Panc1 (cell line): ENCODE measurements around the gene SLC66A2.

Experiments used
- POLR2AphosphoS5 ChIP-seq: IDR thresholded peaks from 2 replicates; pipeline ENCODE4 v1.6.1; 2012; ENCODE audit warnings: mild to moderate bottlenecking, low read depth, low read length, moderate library complexity
- TF ChIP-seq, protein P1 (sequence below): fragments of 450-650 bp; IDR thresholded peaks from 2 replicates; pipeline ENCODE4 v1.5.1; 2017; ENCODE audit warnings: mild to moderate bottlenecking
- TF ChIP-seq, protein P2 (sequence below), 2 experiments: IDR thresholded peaks; 2 replicates each; pipeline ENCODE4 v1.6.1; 2011 to 2012; ENCODE audit warnings: low read depth in 2 of 2, control low read depth in 1 of 2, low read length in 1 of 2, mild to moderate bottlenecking in 1 of 2, moderate library complexity in 1 of 2; ENCODE audit not compliant: insufficient read depth in 1 of 2

DNA sequence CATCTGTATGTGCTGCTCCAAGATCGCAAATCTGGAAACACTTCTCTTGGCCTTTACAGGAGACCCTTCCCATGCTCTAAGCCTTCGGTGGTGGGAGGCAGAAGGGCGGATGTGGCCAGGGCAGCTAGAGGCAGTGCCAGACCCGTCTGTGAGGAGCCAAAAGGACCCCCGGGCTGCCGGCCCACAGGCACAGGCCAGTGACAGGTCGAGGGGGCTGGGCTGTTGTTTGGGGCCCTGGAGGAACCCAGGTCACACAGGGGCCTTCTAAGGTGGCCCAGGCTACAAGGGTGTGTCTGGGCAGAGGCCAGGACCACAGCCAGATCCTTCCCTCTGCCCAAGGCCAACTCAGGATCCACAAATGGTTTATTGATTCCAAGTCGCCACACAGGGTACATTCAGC lies 49.4 kb downstream of the SLC66A2 start:
- TF ChIP-seq, protein P1, sequence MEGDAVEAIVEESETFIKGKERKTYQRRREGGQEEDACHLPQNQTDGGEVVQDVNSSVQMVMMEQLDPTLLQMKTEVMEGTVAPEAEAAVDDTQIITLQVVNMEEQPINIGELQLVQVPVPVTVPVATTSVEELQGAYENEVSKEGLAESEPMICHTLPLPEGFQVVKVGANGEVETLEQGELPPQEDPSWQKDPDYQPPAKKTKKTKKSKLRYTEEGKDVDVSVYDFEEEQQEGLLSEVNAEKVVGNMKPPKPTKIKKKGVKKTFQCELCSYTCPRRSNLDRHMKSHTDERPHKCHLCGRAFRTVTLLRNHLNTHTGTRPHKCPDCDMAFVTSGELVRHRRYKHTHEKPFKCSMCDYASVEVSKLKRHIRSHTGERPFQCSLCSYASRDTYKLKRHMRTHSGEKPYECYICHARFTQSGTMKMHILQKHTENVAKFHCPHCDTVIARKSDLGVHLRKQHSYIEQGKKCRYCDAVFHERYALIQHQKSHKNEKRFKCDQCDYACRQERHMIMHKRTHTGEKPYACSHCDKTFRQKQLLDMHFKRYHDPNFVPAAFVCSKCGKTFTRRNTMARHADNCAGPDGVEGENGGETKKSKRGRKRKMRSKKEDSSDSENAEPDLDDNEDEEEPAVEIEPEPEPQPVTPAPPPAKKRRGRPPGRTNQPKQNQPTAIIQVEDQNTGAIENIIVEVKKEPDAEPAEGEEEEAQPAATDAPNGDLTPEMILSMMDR: no peak
- TF ChIP-seq POLR2AphosphoS5: no peak
- TF ChIP-seq, protein P2, sequence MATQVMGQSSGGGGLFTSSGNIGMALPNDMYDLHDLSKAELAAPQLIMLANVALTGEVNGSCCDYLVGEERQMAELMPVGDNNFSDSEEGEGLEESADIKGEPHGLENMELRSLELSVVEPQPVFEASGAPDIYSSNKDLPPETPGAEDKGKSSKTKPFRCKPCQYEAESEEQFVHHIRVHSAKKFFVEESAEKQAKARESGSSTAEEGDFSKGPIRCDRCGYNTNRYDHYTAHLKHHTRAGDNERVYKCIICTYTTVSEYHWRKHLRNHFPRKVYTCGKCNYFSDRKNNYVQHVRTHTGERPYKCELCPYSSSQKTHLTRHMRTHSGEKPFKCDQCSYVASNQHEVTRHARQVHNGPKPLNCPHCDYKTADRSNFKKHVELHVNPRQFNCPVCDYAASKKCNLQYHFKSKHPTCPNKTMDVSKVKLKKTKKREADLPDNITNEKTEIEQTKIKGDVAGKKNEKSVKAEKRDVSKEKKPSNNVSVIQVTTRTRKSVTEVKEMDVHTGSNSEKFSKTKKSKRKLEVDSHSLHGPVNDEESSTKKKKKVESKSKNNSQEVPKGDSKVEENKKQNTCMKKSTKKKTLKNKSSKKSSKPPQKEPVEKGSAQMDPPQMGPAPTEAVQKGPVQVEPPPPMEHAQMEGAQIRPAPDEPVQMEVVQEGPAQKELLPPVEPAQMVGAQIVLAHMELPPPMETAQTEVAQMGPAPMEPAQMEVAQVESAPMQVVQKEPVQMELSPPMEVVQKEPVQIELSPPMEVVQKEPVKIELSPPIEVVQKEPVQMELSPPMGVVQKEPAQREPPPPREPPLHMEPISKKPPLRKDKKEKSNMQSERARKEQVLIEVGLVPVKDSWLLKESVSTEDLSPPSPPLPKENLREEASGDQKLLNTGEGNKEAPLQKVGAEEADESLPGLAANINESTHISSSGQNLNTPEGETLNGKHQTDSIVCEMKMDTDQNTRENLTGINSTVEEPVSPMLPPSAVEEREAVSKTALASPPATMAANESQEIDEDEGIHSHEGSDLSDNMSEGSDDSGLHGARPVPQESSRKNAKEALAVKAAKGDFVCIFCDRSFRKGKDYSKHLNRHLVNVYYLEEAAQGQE (IDR thresholded peaks at IDR 0.05; ENCODE audit: insufficient read depth in 1 of 2, low read depth in 2 of 2, low read length in 1 of 2): no peak
